Hematopoietic multipotent progenitor cell (in vitro differentiated cells): ENCODE measurements around the gene GDPD5. TPM values are rescaled to one million over a fixed set of nuclear protein-coding genes. Genes with fewer than 3 reads are reported as not detected.
"Not testable (repeated sequence)": the region's sequence is repeated elsewhere in the genome, so short reads cannot be mapped to it uniquely, and the experiment has no call there.

Experiments used
- DNase-seq, 3 donors: peaks; one replicate each; pipeline ENCODE4 v3.0.0-alpha.2; 2011 to 2015; ENCODE audit warnings: low read depth in 2 of 3, low spot score in 2 of 3
- total RNA-seq: library from RNA; depleted of rRNA; stranded (reverse); fragments of >200 nt; gene quantifications from one replicate; pipeline ENCODE4 v1.2.3, GENCODE V29; 2012

Gene GDPD5
- total RNA-seq, 1 donor, result 5.7 TPM

DNA sequence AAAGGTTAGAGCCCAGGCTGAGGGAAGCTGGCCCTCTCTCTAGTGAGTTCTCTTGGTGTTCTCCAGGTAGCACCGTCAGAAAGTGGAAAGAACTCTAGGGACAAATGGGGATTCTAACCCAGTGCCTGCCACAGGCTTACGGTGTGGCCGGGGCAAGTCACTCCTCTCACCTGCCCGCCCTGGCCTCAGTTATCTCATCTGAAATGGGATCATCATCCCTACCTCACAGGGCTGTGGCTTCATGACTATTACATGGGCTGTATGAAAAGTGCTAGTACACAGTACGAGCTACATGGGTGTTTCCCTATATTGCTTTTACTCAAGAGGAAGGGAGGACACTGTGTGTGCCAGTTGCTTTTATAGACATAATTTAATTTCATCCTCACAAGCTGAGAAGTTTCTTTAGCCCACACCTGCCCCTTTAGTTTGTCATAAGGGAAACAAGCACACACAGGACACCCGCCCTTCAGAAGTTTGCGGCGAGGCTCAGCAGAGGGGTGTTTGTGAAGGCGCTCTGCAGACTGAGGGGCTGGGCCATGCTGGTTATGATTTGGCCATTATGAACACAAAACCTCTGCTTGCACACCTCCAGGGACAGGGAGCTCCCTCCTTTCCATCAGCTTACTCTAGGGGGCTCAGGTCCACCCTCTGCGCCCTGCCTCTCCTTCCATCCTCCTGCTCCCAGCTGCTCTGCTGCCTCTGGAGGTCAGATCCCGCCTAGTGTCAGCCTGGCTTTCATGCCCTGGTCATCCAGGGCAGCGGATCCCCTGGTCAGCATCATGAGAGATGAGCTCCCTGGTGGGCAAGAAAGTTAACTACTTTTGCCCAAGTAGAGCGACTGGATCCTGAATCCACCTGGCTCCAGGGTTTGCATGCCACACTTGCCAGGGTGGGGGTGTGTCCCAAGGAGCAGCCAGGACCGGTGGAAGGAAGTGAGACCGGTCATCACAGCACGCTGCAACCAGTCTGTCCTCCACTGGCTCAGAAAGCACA lies 93.9 kb downstream of the GDPD5 start:
- DNase-seq, result no peak

GRCh38 chr11:75430714-75431532 lies 94.8 kb downstream of the GDPD5 start:
- DNase-seq, result no peak

GRCh38 chr11:75429902-75430713 lies 95.6 kb downstream of the GDPD5 start:
- peak; percentile 39 to 73 (median 68) for DNase-seq

DNA sequence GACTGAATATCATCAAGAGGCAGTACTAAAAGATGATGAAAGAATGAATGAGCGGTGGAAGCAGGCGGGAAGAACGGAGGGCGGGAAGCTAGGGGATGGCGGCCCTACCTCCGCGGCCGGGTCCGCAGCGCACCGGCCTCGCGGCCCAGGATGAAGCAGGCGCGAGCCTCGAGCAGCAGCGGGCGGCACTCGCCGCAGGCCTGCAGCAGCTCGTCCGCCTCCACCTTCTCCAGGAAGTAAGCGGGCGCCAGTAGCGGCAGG lies 96.2 kb downstream of the GDPD5 start:
- DNase-seq, result no peak

DNA sequence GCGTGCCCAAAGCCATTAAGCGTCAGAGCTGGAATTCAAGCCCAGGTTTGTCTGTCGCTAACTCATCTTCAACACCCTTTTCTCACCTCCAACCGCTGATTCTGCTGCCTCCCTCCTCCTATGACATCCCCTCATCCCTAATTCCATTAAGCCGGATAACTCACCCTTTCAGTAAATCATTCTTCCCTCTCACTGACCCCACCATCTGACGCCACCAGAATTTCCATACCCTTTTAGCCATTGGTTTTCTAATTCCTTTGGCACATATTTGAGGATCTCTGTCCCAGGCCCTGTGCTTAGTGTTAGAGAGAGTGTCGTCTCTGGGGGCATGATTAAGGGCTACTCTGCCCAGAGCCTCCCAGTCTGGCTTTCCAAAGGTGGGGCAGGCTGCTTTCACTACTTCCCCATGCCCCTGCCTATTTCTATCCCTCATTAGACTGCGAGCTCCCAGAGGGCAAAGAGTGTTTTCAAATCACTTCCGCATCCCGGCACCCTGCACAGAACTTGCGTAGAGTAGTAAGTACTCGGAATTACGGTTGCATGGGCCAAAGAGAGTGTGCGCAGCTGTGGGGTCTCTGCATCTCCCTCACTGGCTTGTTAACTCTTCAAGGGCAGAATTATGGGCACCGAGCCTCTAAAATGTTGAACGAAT lies 96.6 kb downstream of the GDPD5 start:
- DNase-seq, result no peak

GRCh38 chr11:75428281-75428724 lies 97.4 kb downstream of the GDPD5 start:
- DNase-seq, result peak in 2 of 3 donors; percentile 88 to 95

GRCh38 chr11:75427181-75427580 lies 98.6 kb downstream of the GDPD5 start:
- no peak for DNase-seq

DNA sequence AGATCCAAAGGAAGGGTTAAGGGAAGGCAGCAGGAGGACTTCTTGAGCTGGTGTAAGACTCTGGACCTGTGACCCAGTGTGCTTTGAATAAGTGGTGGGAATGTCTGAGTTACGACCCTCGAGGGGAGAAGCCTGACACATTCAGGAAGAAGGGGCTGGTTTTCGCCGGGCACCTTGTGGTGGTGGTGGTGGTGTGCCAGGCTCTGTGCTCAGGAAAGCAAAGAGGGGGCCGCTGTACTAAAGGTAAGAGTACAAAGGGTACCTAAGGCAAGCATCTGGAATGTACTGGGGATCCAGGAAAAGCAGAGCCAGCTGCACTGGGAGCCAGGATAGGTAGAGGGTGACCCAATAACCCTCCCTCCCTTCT lies 99.0 kb downstream of the GDPD5 start:
- no peak for DNase-seq

GRCh38 chr11:75425422-75425821 lies 100.3 kb downstream of the GDPD5 start:
- DNase-seq, result no peak

GRCh38 chr11:75424396-75424795 lies 101.3 kb downstream of the GDPD5 start:
- DNase-seq, result no peak

GRCh38 chr11:75423721-75424120 lies 102.0 kb downstream of the GDPD5 start:
- DNase-seq, result no peak

DNA sequence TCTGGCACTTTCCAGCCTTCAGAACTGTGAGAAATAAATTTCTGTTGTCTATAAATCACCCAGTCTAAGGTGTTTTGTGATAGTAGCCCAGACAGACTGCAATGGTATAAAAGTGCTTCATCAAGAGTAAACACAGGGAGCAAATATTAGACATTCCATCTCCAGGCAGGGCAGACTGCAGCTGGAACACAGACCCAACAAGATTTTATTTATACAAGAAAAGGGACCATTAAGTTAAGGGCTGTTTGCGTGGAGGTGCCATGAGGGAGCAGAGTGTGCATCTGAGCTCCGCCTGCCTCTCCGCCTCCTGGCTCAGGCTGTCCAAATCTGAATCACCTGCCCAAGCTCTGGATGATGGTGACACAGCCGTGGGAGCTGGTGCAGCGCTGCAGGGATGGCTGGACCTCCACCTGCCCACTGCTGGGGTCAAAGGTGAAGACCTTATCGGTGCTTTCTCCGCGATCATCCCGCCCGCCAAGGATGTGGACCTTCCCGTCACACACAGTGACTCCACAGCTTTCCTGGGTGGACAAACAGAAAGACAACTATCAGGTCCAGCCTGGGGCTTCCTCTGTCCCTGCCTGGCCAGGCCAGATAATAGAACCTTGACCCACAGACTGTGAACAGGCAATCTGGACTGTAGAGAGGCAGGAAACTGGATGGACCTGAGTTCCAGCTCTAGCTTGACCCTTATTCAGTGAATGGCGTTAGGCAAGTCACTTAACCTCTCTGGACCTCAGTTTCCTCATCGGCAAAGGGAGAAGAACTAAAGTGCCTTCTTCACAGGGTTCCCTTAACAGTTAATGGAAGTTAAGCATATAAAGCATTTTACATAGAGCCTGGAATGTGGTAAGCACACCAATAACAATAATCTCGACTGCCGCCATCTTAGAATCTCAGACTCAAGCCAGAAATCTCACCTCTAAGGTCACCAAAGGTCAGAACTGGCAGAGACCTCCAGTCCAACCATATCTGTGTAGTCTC lies 103.2 kb downstream of the GDPD5 start:
- no peak for DNase-seq

DNA sequence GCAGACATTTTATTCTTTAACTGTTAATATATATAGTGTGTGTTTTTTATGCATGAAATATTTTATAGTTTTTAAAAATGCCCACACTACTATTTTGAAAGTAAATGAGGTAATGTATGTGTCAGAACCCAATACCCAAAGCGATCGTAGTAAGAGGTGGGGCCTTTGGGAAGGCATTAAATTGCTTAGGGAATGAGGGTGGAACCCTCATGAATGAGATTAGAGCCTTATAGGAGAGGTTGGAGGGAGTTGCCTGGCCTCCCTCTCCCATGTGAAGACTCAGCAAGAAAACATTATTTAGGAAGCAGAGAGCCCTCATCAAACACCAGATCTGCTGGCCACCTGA lies 103.9 kb downstream of the GDPD5 start:
- no peak for DNase-seq

DNA sequence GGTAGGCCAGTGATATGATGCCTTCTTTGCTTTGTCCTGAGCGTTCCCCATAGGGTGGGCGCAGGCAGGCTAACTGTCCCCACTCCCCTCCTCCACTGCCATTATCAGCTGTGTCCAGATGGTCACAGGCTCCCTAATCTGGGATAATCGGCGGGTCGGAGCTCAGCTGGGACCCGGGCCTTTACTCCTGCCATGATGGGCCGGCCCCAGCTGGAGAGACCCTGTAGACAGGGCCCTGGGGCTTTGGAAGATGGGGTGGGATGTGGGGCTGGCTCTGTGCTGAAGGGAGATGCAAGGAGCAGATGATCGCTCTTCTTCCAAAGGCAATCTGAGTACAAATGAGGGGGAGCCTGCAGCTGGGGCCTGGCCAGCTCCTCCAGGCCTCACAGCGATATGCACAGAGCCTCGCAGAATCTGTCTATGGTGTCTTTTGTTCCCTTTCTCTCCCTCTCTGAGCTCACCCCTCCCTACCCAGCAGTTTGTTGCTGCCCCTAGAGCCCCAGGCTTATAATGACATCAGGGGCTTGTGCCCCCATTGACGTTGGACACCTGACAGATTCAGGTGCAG lies 104.6 kb downstream of the GDPD5 start:
- no peak for DNase-seq

GRCh38 chr11:75420224-75421034 lies 105.3 kb downstream of the GDPD5 start:
- DNase-seq, result no peak

DNA sequence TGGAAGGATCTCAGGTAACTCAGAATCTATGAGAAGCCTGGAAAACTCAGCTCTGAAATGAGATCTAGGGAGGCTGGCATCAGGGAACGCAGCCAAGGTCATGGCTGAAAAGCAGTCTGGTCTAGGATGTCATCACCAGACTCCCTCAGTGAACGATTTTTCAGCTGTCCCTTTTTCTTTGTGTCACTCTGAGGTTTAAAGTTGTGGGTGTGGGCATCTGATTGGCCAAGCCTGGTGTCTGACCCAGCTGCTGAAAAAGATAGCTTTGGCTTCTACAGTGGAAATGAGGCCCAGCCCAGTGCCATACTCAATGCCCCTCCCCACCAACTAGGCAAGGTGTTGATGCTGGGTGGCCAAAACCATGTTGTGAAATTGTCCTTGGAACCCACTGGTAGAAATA lies 111.9 kb downstream of the GDPD5 start:
- DNase-seq, result no peak

- not testable (repeated sequence) for DNase-seq
Observed at GRCh38 chr11:75413146-75413545, 112.6 kb downstream of the GDPD5 start.

GRCh38 chr11:75409971-75410370 lies 115.8 kb downstream of the GDPD5 start:
- DNase-seq, result not testable (repeated sequence)
